Measurements from ENCODE around the gene CLDN22.

CLDN22 gene

DNA sequence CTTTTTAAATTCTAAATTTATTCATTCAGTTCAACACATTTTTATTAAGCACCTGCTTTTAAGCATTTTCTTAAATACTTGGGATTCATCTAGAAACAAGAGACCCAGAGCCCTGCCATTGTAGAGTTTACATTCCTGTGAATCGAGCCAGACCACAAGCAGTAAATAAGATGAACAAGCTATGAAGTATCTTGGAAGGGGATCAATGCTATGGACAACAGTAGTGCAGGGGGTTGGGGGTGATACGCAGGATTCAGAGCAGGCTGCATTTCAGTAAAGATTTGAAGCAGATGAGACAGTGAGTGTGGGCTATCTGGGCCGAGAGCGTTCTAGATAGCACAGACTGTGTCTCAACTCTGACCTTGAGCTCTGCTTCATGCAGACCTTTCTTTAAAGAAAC is 35.1 kb downstream of the CLDN22 start:
- DNase-seq (ENCODE audit: low read depth in 2 of 3, low spot score in 1 of 3) = no peak

DNA sequence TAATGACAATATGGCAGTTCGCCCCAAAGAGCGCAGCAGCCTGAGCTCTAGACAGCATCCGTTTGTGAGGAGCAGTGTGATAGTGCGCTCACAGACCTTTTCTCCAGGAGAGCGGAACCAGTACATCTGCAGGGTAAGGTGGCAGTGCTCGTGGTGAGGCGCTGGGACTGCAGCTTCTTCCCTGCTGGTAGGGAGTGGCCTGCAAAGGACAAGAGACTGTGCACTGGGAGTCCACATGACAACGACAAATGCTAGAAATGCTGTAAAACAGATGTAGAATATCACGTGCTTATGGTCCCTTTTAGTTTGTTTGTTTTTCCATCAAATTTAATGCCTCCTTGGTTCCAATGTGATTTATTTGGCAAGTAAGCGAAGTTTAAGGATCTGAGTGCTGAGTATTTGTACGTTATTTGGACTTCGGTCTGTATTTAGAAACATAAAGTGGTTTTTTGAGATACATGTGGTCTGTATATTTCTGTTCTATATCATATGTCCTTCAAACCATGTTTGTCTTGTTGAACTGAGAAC is 35.8 kb downstream of the CLDN22 start:
- DNase-seq (ENCODE audit: low read depth in 2 of 3, low spot score in 1 of 3) = no peak

DNA sequence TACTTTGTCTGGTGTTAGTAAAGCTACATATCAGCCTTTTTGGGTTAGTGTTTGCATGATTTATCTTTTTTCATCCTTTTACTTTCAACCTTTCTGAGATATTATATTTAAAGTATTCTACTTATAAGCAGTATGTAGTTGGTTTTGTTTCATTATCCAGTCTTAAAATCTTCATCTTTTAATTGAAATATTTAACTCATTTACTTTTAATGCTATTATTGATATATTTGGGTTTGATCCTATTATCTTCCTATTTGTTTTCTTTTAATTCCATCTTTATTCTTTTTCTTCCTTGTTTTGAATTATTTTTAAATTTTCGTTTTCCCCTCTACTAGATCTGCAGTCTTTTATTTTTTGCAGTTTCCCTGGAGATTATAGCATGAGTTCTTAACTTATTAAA is 44.0 kb downstream of the CLDN22 start:
- DNase-seq (ENCODE audit: low read depth in 2 of 3, low spot score in 1 of 3) = no peak

- DNase-seq (ENCODE audit: low read depth in 2 of 3, low spot score in 1 of 3) = no peak
Observed at GRCh38 chr4:183272384-183272783, 47.7 kb downstream of the CLDN22 start.

GRCh38 chr4:183268556-183268955 is 51.5 kb downstream of the CLDN22 start:
- DNase-seq (ENCODE audit: low read depth in 2 of 3, low spot score in 1 of 3) = no peak

All from stimulated activated CD4-positive, alpha-beta T cell treated with anti-CD3 and anti-CD28 coated beads, Interleukin-12 subunit alpha, Interleukin-12 subunit beta, amount 100 ng/mL, for 48 hours (primary cell).